B cell (primary cell): ENCODE results near the gene CDKAL1. TPM values are rescaled to one million over a fixed set of nuclear protein-coding genes. Genes with fewer than 3 reads are reported as not detected.

Experiments
- ATAC-seq: fragments of 200-7000 bp; cut with Tn5 transposase; one replicate; pipeline ENCODE4 v1.10.0; 2021; ENCODE audit warnings: low read depth, mild to moderate bottlenecking, moderate number of reproducible peaks, moderate library complexity
- CTCF ChIA-PET: fragments of 350-600 bp; sonication (Branson Sonifier 250); formaldehyde crosslinking; loops from one replicate; lab custom pipeline; 2021; ENCODE audit warnings: antibody characterized with exemption, inconsistent platforms; lab: Charles Lee
- POLR2A ChIA-PET: fragments of 350-600 bp; sonication (Branson Sonifier 250); formaldehyde crosslinking; loops from one replicate; lab custom pipeline; 2021; ENCODE audit warnings: antibody characterized with exemption; lab: Charles Lee
- DNase-seq: peaks from one replicate; pipeline ENCODE4 v3.0.0; 2013
- H2AFZ ChIP-seq: 2 replicates; pipeline ENCODE4 v1.6.1; 2012; ENCODE audit warnings: mild to moderate bottlenecking, low read depth, low read length; ENCODE audit not compliant: insufficient read depth, poor library complexity, severe bottlenecking
- H3K27ac ChIP-seq, 2 donors: 1 replicate in 1 of 2; 2 replicates in 1 of 2; pipeline ENCODE4 v1.5.1; 2012 to 2013; ENCODE audit warnings: low read length in 2 of 2, mild to moderate bottlenecking in 2 of 2, moderate library complexity in 1 of 2
- H3K27me3 ChIP-seq, 4 experiments: fragments of 200-600 bp in 1 of 4; sonication (generic) in 1 of 4; replicated peaks in 1 of 4; 1 replicate in 2 of 4; 2 replicates in 2 of 4; pipeline versions ENCODE4 v1.6.1 to v1.7.0; 2013 to 2016; ENCODE audit warnings: low read length in 3 of 4, mild to moderate bottlenecking in 2 of 4, mixed read lengths in 1 of 4, moderate library complexity in 1 of 4; ENCODE audit not compliant: insufficient read depth in 4 of 4, control insufficient read depth in 3 of 4; ENCODE audit errors: control extremely low read depth in 1 of 4
- H3K36me3 ChIP-seq, 2 experiments: replicated peaks in 1 of 2; 1 replicate in 1 of 2; 2 replicates in 1 of 2; pipeline versions ENCODE4 v1.6.1 to v1.7.1; 2013; ENCODE audit warnings: low read length in 1 of 2; ENCODE audit not compliant: insufficient read depth in 2 of 2, control insufficient read depth in 1 of 2; ENCODE audit errors: control extremely low read depth in 1 of 2, extremely low read depth in 1 of 2
- H3K4me1 ChIP-seq, 2 donors: fragments of 200-600 bp in 1 of 2; sonication (generic) in 1 of 2; 1 replicate in 1 of 2; 2 replicates in 1 of 2; pipeline versions ENCODE4 v1.5.1 to v1.6.1; 2013 to 2017; ENCODE audit warnings: low read length in 2 of 2; ENCODE audit not compliant: control insufficient read depth in 2 of 2, insufficient read depth in 2 of 2
- H3K4me2 ChIP-seq: replicated peaks from 2 replicates; pipeline ENCODE3; 2012; ENCODE audit warnings: mild to moderate bottlenecking, low read depth, low read length; ENCODE audit not compliant: poor library complexity, severe bottlenecking
- H3K4me3 ChIP-seq, 5 experiments: fragments of 200-600 bp in 1 of 5; sonication (generic) in 1 of 5; 1 replicate in 3 of 5; 2 replicates in 2 of 5; pipeline versions ENCODE4 v1.5.1 to v1.7.0; 2011 to 2016; ENCODE audit warnings: low read length in 4 of 5, mild to moderate bottlenecking in 4 of 5, low read depth in 2 of 5, control low read depth in 1 of 5, moderate library complexity in 1 of 5; ENCODE audit not compliant: insufficient read depth in 1 of 5; ENCODE audit errors: control extremely low read depth in 1 of 5, extremely low read depth in 1 of 5
- H3K79me2 ChIP-seq: fragments of 200-600 bp; sonication (generic); one replicate; pipeline ENCODE4 v1.6.0; 2016; ENCODE audit warnings: low read length; ENCODE audit not compliant: control insufficient read depth, insufficient read depth
- H3K9ac ChIP-seq: fragments of 200-600 bp; sonication (generic); 2 replicates; pipeline ENCODE4 v1.6.1; 2017; ENCODE audit warnings: mild to moderate bottlenecking, low read length, moderate library complexity
- H3K9me3 ChIP-seq, 3 donors: one replicate each; pipeline versions ENCODE4 v1.6.1 to v1.7.1; 2013; ENCODE audit warnings: low read length in 2 of 3; ENCODE audit not compliant: control insufficient read depth in 2 of 3, insufficient read depth in 1 of 3; ENCODE audit errors: control extremely low read depth in 1 of 3
- H4K20me1 ChIP-seq: 2 replicates; pipeline ENCODE4 v1.6.0; 2012; ENCODE audit warnings: mild to moderate bottlenecking, low read length; ENCODE audit not compliant: insufficient read depth, control insufficient read depth, poor library complexity, severe bottlenecking
- H3K27ac Mint-ChIP-seq: one replicate; pipeline ENCODE4 v1.8.0; 2021; ENCODE audit warnings: mixed read lengths
- H3K27me3 Mint-ChIP-seq: one replicate; pipeline ENCODE4 v1.8.0; 2021; ENCODE audit warnings: mixed read lengths
- H3K4me1 Mint-ChIP-seq: one replicate; pipeline ENCODE4 v1.8.0; 2021; ENCODE audit warnings: mixed read lengths
- H3K4me3 Mint-ChIP-seq: one replicate; pipeline ENCODE4 v1.8.0; 2021; ENCODE audit warnings: mixed read lengths
- H3K9me3 Mint-ChIP-seq: one replicate; pipeline ENCODE4 v1.8.0; 2022; ENCODE audit warnings: mixed read lengths; ENCODE audit not compliant: insufficient read depth
- EZH2 ChIP-seq: IDR thresholded peaks from 2 replicates; pipeline ENCODE4 v1.6.1; 2012; ENCODE audit warnings: borderline replicate concordance, low read depth, mild to moderate bottlenecking, moderate library complexity, low read length; ENCODE audit not compliant: insufficient read depth, poor library complexity, severe bottlenecking
- WGBS: methylation state at CpG from one replicate; pipeline ENCODE4 v1.1.5; 2013; ENCODE audit warnings: missing lambda C conversion rate; ENCODE audit not compliant: insufficient coverage; 5-methylcytosine and 5-hydroxymethylcytosine counted together
- intact Hi-C: fragments of 100-400 bp; cut with micrococcal nuclease; formaldehyde crosslinking; loops from one replicate; pipeline ENCODE4 v1.10.0; 2022
- polyA plus RNA-seq: library from polyadenylated mRNA; depleted of rRNA; stranded (reverse); fragments of >200 nt; gene quantifications from 2 replicates; pipeline ENCODE4 v1.2.3, GENCODE V29; 2012
- total RNA-seq, 2 donors: library from RNA; stranded (reverse); fragments of 120-200 nt in 1 of 2; gene quantifications; 1 replicate in 1 of 2; 2 replicates in 1 of 2; pipeline versions ENCODE4 v1.2.3 to v1.2.4, GENCODE V29; 2013 to 2022
- TF ChIP-seq, protein P1 (sequence below): fragments of 200-600 bp; IDR thresholded peaks from one replicate; pipeline ENCODE4 v1.8.0; 2022; ENCODE audit warnings: antibody characterized with exemption, mild to moderate bottlenecking

CDKAL1 gene
- total and polyA plus RNA-seq, 2 donors (not counting 1 experiment from before 2014, with no cell fraction given), result 6.1 to 33.3 TPM

- no peak for DNase-seq
- H3K27me3 ChIP-seq, result no peaks in the 10 kb centered on the region
- Mint-ChIP-seq H3K27me3 (no peaks in the 10 kb centered on the region), H3K27ac (no peak overlapping the region), H3K4me3 (no peak overlapping the region), H3K9me3 (peaks cover 6% of the 10 kb centered on the region), H3K4me1 (peaks cover 10% of the 10 kb centered on the region)
- H2AFZ ChIP-seq, result no peak overlapping the region
- ChIA-PET CTCF (no interaction called here), POLR2A (no interaction called here)
- no peak overlapping the region for H3K27ac ChIP-seq
- H3K4me3 ChIP-seq, result no peak overlapping the region
- ATAC-seq, result no peak
- no peak for TF ChIP-seq EZH2
- TF ChIP-seq, protein P1, sequence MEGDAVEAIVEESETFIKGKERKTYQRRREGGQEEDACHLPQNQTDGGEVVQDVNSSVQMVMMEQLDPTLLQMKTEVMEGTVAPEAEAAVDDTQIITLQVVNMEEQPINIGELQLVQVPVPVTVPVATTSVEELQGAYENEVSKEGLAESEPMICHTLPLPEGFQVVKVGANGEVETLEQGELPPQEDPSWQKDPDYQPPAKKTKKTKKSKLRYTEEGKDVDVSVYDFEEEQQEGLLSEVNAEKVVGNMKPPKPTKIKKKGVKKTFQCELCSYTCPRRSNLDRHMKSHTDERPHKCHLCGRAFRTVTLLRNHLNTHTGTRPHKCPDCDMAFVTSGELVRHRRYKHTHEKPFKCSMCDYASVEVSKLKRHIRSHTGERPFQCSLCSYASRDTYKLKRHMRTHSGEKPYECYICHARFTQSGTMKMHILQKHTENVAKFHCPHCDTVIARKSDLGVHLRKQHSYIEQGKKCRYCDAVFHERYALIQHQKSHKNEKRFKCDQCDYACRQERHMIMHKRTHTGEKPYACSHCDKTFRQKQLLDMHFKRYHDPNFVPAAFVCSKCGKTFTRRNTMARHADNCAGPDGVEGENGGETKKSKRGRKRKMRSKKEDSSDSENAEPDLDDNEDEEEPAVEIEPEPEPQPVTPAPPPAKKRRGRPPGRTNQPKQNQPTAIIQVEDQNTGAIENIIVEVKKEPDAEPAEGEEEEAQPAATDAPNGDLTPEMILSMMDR, result no peak
- peaks cover 0 to 2% (median 0%) of the 10 kb centered on the region in 3 donors for H3K9me3 ChIP-seq
- no CpG with 5 or more reads among the region's 3 CpGs for WGBS
- intact Hi-C loops, result no loop called here
- H3K4me2 ChIP-seq, result no peak overlapping the region
- no peaks in the 10 kb centered on the region for H4K20me1 ChIP-seq
- no peaks in the 10 kb centered on the region for H3K79me2 ChIP-seq
- no peaks in the 10 kb centered on the region for H3K36me3 ChIP-seq
- H3K9ac ChIP-seq, result no peak overlapping the region
- H3K4me1 ChIP-seq, result no peaks in the 10 kb centered on the region
These were observed 710.7 kb downstream of the CDKAL1 start for GRCh38 chr6:21244897-21245470.

DNA sequence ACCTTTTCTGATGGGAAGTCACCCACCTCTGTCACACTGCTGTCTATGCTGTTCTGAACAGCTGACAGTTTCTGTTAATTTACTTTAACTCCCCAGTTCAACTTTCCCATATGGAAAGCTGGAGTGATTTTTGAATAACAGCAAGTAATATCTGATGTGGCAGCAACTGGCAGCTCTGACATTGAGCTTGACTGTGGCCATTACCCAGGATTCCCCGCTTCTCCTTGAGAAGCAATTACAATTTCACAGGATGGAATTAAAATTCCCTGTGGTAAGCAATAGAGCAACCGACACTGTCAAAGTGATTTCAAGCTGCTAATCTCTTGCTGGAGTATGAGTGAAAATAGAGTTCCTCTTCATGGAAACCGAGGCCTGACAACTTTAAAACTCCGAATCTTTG lies 711.2 kb downstream of the CDKAL1 start:
- Histone ChIP-seq H2AFZ (no peak overlapping the region), H3K27me3 (no peaks in the 10 kb centered on the region), H3K9ac (no peak overlapping the region), H3K36me3 (no peaks in the 10 kb centered on the region), H4K20me1 (no peaks in the 10 kb centered on the region), H3K9me3 (peaks cover 0 to under 1% (median 0%) of the 10 kb centered on the region in 3 donors), H3K27ac (no peak overlapping the region), H3K79me2 (no peaks in the 10 kb centered on the region), H3K4me3 (no peak overlapping the region), H3K4me1 (no peaks in the 10 kb centered on the region), H3K4me2 (no peak overlapping the region)
- Mint-ChIP-seq H3K4me1 (peaks cover 10% of the 10 kb centered on the region), H3K9me3 (peaks cover 3% of the 10 kb centered on the region), H3K4me3 (no peak overlapping the region), H3K27ac (no peak overlapping the region), H3K27me3 (peaks cover under 1% of the 10 kb centered on the region)
- WGBS, result no CpG with 5 or more reads among the region's 4 CpGs
- ChIA-PET CTCF (no interaction called here), POLR2A (no interaction called here)
- DNase-seq (no peak), ATAC-seq (no peak)
- intact Hi-C loops, result no loop called here
- TF ChIP-seq EZH2, result no peak
- TF ChIP-seq, protein P1, result no peak
